ENCODE measurements around the gene LETM1.

The LETM1 gene

GRCh38 chr4:1870328-1870577 lies 14.3 kb upstream of the LETM1 start:
- no peak for DNase-seq (ENCODE audit: low read depth)
- TF ChIP-seq, protein P1, sequence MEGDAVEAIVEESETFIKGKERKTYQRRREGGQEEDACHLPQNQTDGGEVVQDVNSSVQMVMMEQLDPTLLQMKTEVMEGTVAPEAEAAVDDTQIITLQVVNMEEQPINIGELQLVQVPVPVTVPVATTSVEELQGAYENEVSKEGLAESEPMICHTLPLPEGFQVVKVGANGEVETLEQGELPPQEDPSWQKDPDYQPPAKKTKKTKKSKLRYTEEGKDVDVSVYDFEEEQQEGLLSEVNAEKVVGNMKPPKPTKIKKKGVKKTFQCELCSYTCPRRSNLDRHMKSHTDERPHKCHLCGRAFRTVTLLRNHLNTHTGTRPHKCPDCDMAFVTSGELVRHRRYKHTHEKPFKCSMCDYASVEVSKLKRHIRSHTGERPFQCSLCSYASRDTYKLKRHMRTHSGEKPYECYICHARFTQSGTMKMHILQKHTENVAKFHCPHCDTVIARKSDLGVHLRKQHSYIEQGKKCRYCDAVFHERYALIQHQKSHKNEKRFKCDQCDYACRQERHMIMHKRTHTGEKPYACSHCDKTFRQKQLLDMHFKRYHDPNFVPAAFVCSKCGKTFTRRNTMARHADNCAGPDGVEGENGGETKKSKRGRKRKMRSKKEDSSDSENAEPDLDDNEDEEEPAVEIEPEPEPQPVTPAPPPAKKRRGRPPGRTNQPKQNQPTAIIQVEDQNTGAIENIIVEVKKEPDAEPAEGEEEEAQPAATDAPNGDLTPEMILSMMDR (IDR thresholded peaks at IDR 0.05; ENCODE audit: control insufficient read depth, insufficient read depth, low read depth, low read length, missing control alignments), result no peak
- peak overlapping the region; percentile 63 for H3K4me3 ChIP-seq (ENCODE audit: control insufficient read depth, low read depth, low read length)

DNA sequence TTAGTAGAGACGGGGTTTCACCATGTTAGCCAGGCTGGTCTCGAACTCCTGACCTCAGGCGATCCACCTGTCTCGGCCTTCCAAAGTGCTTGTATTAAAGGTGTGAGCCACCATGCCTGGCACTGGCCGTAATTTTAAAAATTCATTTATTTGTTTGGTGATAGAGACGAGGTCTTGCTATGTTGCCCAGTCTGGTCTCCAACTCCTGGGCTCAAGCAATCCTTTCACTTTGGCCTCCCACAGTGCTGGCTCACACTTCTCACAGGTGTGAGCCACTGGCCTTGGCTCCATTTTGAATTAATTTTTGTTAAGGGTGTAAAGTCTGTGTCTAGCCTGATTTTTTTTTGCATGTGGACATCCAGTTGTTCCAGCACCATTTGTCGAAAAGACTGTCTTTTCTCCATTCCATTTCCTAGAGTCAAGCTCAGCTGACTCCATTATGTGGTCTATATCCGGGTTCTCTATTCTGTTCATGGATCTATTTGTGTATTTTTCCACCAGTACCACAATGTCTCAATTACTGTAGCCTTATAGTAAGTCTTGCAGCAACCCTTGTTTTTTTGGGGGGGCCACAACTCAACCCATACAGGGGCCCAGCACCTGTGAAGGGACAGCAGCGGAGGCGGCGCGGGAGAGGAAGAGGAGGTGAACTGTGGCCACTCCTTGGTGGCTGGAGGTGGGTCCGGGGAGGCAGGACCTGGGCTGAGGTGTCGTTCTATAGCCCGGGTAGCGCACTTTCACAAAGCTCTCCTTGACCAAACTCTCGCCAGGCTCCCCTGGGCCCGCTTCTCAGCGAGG lies 13.8 kb upstream of the LETM1 start:
- peak overlapping the region; percentile 63 for H3K4me3 ChIP-seq (ENCODE audit: control insufficient read depth, low read depth, low read length)
- no peak for DNase-seq (ENCODE audit: low read depth)
- TF ChIP-seq, protein P1 (IDR thresholded peaks at IDR 0.05; ENCODE audit: control insufficient read depth, insufficient read depth, low read depth, low read length, missing control alignments), result no peak

- TF ChIP-seq, protein P1 (IDR thresholded peaks at IDR 0.05; ENCODE audit: control insufficient read depth, insufficient read depth, low read depth, low read length, missing control alignments), result no peak
- DNase-seq (ENCODE audit: low read depth), result no peak
- no peak overlapping the region for H3K4me3 ChIP-seq (ENCODE audit: control insufficient read depth, low read depth, low read length)
Measured at GRCh38 chr4:1868912-1869311, 13.0 kb upstream of the LETM1 start.

DNA sequence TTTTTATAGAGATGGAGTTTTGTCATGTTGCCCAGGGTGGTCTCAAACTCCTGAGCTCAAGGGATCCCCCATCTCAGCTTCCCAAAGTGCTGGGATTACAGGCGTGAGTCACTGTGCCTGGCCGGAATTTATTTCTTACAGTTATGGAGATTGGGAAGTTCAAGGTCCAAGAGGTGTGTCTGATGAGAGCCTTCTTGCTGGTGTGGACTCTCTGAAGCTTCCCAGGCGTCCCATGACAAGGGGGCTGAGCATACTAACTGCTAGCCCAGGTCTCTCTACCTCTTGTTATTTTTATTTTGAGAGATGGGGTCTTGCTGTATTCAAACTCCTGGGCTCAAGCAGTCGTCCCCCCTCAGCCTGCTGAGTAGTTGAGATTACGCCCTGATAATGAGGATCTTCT lies 12.3 kb upstream of the LETM1 start:
- DNase-seq (ENCODE audit: low read depth), result no peak
- H3K4me3 ChIP-seq (ENCODE audit: control insufficient read depth, low read depth, low read length), result no peak overlapping the region
- TF ChIP-seq, protein P1 (IDR thresholded peaks at IDR 0.05; ENCODE audit: control insufficient read depth, insufficient read depth, low read depth, low read length, missing control alignments), result no peak

- DNase-seq (ENCODE audit: low read depth), result no peak
- TF ChIP-seq, protein P1 (IDR thresholded peaks at IDR 0.05; ENCODE audit: control insufficient read depth, insufficient read depth, low read depth, low read length, missing control alignments), result no peak
- no peak overlapping the region for H3K4me3 ChIP-seq (ENCODE audit: control insufficient read depth, low read depth, low read length)
Measured at GRCh38 chr4:1866189-1866661, 10.3 kb upstream of the LETM1 start.

- TF ChIP-seq, protein P1 (IDR thresholded peaks at IDR 0.05; ENCODE audit: control insufficient read depth, insufficient read depth, low read depth, low read length, missing control alignments), result no peak
- DNase-seq (ENCODE audit: low read depth), result no peak
- H3K4me3 ChIP-seq (ENCODE audit: control insufficient read depth, low read depth, low read length), result no peak overlapping the region
Measured at GRCh38 chr4:1864076-1865008, 8.4 kb upstream of the LETM1 start.

Data from AG09309 (cell line).